ENCODE data around the gene PPP4C. TPM values are rescaled to one million over a fixed set of nuclear protein-coding genes. Genes with fewer than 3 reads are reported as not detected.

Gene PPP4C
- total and polyA plus RNA-seq, 8 donors: 21.7 to 53.7 (median 28.6) TPM

DNA sequence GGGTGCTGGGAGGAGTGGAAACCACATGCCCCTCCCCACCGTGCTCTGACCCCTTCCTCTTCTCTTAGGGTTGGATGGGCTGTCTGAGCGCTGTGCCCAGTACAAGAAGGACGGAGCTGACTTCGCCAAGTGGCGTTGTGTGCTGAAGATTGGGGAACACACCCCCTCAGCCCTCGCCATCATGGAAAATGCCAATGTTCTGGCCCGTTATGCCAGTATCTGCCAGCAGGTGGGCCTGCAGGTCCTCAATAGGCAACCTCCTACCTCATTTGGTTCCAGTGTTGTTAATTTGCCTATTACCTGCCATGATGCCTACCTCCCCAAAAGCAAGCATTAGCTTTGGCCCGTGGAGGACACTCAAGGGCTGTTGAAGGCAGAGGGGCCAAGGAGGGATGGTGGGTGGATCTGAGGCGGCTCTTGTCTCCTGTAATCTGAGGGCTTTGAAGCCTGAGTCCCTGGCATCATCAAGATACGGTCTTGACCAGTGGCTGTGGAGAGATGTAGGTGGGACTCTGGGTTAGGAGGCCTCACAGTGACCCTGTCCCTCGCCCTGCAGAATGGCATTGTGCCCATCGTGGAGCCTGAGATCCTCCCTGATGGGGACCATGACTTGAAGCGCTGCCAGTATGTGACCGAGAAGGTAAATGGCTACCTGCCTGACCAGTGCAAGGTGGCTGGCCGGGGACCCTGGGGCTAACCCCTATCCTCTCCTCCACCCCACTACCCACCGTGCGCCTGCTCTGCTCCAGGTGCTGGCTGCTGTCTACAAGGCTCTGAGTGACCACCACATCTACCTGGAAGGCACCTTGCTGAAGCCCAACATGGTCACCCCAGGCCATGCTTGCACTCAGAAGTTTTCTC, 6.8 kb upstream of the PPP4C start:
- ATAC-seq: no peak
- 79 to 82% methylated on average over 17 of the region's 17 CpGs for whole genome bisulfite sequencing, 2 donors
- TF ChIP-seq, protein P1, sequence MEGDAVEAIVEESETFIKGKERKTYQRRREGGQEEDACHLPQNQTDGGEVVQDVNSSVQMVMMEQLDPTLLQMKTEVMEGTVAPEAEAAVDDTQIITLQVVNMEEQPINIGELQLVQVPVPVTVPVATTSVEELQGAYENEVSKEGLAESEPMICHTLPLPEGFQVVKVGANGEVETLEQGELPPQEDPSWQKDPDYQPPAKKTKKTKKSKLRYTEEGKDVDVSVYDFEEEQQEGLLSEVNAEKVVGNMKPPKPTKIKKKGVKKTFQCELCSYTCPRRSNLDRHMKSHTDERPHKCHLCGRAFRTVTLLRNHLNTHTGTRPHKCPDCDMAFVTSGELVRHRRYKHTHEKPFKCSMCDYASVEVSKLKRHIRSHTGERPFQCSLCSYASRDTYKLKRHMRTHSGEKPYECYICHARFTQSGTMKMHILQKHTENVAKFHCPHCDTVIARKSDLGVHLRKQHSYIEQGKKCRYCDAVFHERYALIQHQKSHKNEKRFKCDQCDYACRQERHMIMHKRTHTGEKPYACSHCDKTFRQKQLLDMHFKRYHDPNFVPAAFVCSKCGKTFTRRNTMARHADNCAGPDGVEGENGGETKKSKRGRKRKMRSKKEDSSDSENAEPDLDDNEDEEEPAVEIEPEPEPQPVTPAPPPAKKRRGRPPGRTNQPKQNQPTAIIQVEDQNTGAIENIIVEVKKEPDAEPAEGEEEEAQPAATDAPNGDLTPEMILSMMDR (IDR thresholded peaks at IDR 0.05): peak in 1 of 4 donors; percentile 17
- no peaks in the 10 kb centered on the region for H3K9me3 ChIP-seq
- peaks cover 18 to 40% (median 34%) of the 10 kb centered on the region in 3 donors for H3K36me3 ChIP-seq
- intact Hi-C loops (cut with DNase I): no loop called here
- H3K27me3 ChIP-seq: no peaks in the 10 kb centered on the region
- DNase-seq: peak in 3 of 6 donors; percentile 35 to 79 (median 63)
- H3K4me3 ChIP-seq: no peak overlapping the region
- no peak for FAIRE-seq
- H3K4me1 ChIP-seq: peaks cover 0 to 13% (median 5%) of the 10 kb centered on the region in 3 donors
- H3K27ac ChIP-seq: no peak overlapping the region

DNA sequence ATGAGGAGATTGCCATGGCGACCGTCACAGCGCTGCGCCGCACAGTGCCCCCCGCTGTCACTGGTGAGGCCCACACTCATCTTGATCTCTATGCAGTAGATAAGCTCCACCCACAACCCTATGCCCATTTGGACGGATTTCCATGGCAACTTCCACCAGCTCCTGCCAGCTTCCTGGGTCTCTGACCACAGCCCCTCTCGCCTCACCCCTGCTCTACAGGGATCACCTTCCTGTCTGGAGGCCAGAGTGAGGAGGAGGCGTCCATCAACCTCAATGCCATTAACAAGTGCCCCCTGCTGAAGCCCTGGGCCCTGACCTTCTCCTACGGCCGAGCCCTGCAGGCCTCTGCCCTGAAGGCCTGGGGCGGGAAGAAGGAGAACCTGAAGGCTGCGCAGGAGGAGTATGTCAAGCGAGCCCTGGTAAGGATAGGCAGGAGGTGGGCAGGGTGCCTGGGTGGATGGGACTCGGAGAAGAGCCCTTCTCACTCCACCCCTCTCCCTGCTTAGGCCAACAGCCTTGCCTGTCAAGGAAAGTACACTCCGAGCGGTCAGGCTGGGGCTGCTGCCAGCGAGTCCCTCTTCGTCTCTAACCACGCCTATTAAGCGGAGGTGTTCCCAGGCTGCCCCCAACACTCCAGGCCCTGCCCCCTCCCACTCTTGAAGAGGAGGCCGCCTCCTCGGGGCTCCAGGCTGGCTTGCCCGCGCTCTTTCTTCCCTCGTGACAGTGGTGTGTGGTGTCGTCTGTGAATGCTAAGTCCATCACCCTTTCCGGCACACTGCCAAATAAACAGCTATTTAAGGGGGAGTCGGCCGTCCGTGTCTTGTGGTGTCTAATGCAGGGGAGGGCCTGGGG, 6.0 kb upstream of the PPP4C start:
- H3K27ac ChIP-seq: no peak overlapping the region
- intact Hi-C loops (cut with DNase I): no loop called here
- DNase-seq (peak in 2 of 6 donors; percentile 16 to 63), ATAC-seq (no peak), FAIRE-seq (no peak)
- 83 to 87% methylated on average over 30 to 31 of the region's 31 CpGs for WGBS, 2 donors
- H3K9me3 ChIP-seq: no peaks in the 10 kb centered on the region
- TF ChIP-seq, protein P1 (IDR thresholded peaks at IDR 0.05): no peak
- no peaks in the 10 kb centered on the region for H3K27me3 ChIP-seq
- H3K4me1 ChIP-seq: peaks cover 0 to 13% (median 8%) of the 10 kb centered on the region in 3 donors
- peaks cover 18 to 40% (median 34%) of the 10 kb centered on the region in 3 donors for H3K36me3 ChIP-seq
- H3K4me3 ChIP-seq: no peak overlapping the region

DNA sequence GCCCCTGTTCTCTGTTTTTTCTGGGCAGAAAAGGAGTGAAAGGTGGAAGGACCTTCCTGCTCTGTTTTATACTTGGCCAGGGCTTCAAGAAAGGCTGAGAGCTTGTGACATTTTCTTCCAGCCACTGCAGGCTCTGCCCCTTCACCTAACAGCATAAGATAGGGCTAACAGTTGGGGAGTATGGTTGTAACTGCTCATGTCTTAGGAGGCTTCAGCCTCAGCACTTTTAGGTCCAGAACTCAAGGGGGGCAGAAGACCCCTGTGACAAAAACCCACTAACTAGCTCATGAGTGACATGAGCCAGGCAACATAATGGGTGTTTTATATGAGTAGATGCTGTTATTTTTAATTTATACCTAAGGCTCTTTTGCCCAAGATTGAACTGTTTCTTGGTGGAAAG, 5.3 kb upstream of the PPP4C start:
- intact Hi-C loops (cut with DNase I): no loop called here
- no peak for ATAC-seq
- H3K36me3 ChIP-seq: peaks cover 18 to 40% (median 34%) of the 10 kb centered on the region in 3 donors
- DNase-seq: no peak
- no peaks in the 10 kb centered on the region for H3K9me3 ChIP-seq
- H3K27ac ChIP-seq: no peak overlapping the region
- H3K27me3 ChIP-seq: no peaks in the 10 kb centered on the region
- H3K4me3 ChIP-seq: no peak overlapping the region
- H3K4me1 ChIP-seq: peaks cover 0 to 13% (median 12%) of the 10 kb centered on the region in 3 donors
- no peak for FAIRE-seq
- TF ChIP-seq, protein P1 (IDR thresholded peaks at IDR 0.05): no peak

DNA sequence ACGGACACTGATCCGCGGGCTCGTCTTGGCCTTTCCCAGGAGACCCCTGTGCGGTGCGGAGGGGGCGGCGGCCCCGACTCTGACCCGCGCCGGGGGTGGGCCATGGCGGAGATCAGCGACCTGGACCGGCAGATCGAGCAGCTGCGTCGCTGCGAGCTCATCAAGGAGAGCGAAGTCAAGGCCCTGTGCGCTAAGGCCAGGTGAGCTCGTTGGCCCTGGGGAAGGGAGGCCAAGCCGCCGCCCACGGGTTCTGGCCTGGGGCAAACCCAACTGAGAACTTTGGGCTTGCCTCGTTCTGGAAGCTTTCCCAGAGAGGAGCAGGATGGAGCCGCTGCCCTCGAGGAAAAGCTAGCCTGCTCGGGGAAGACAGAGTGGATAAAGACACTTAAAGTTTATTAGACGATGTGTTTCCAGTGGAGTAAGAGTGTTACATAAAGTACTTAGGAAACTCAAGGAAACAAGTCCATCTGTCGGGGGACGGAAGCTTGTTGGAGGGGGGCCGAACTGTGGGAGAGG, 540 bp downstream of the PPP4C start:
- FAIRE-seq (no peak), ATAC-seq (peak; percentile 25 to 33 (median 30)), DNase-seq (peak in 2 of 6 donors; percentile 57 to 73)
- intact Hi-C loops (cut with DNase I): no loop called here
- TF ChIP-seq, protein P1 (IDR thresholded peaks at IDR 0.05): no peak
- WGBS, 2 donors: 1% methylated on average over 33 of the region's 33 CpGs
- peaks cover 0 to 5% (median 0%) of the 10 kb centered on the region in 3 donors for H3K36me3 ChIP-seq
- no peaks in the 10 kb centered on the region for H3K27me3 ChIP-seq
- peak overlapping the region; percentile 70 to 99 (median 96) for H3K4me3 ChIP-seq
- no peaks in the 10 kb centered on the region for H3K9me3 ChIP-seq
- peak overlapping the region; percentile 78 to 93 (median 84) for H3K27ac ChIP-seq
- H3K4me1 ChIP-seq: peaks cover 9 to 22% (median 11%) of the 10 kb centered on the region in 3 donors

Data from pancreas (tissue), 10 donors.